Smooth muscle cell (in vitro differentiated cells): ENCODE data around the gene COL4A1. TPM values are rescaled to one million over a fixed set of nuclear protein-coding genes. Genes with fewer than 3 reads are reported as not detected.

Experiments used
- DNase-seq: peaks from one replicate; lab custom pipeline; 2025; ENCODE audit not compliant: unreplicated experiment; lab: John Stamatoyannopoulos, UW
- H2AFZ ChIP-seq: fragments of 200-600 bp; sonication (generic); 2 replicates; pipeline ENCODE4 v1.6.0; 2016; ENCODE audit warnings: antibody characterized with exemption, low read depth, mild to moderate bottlenecking
- H3F3A ChIP-seq: fragments of 200-600 bp; sonication (generic); 2 replicates; pipeline ENCODE4 v1.6.0; 2017; ENCODE audit warnings: antibody characterized with exemption, low read depth
- H3K27ac ChIP-seq: fragments of 200-600 bp; sonication (generic); 2 replicates; pipeline ENCODE4 v1.5.1; 2016; ENCODE audit warnings: low read depth, mild to moderate bottlenecking
- H3K27me3 ChIP-seq: fragments of 200-600 bp; sonication (generic); 2 replicates; pipeline ENCODE4 v1.6.1; 2016; ENCODE audit warnings: low read depth, mild to moderate bottlenecking
- H3K36me3 ChIP-seq: fragments of 200-600 bp; sonication (generic); 2 replicates; pipeline ENCODE4 v1.5.1; 2016; ENCODE audit warnings: low read depth
- H3K4me1 ChIP-seq: fragments of 200-600 bp; sonication (generic); 2 replicates; pipeline ENCODE4 v1.5.1; 2016; ENCODE audit warnings: low read depth
- H3K4me2 ChIP-seq: fragments of 200-600 bp; sonication (generic); 2 replicates; pipeline ENCODE4 v1.6.0; 2016; ENCODE audit warnings: mild to moderate bottlenecking
- H3K4me3 ChIP-seq: fragments of 200-600 bp; sonication (generic); 2 replicates; pipeline ENCODE4 v1.5.1; 2016; ENCODE audit warnings: mild to moderate bottlenecking
- H3K79me2 ChIP-seq: fragments of 200-600 bp; sonication (generic); 2 replicates; pipeline ENCODE4 v1.6.0; 2016; ENCODE audit warnings: low read depth, mild to moderate bottlenecking
- H3K9ac ChIP-seq: fragments of 200-600 bp; sonication (generic); 2 replicates; pipeline ENCODE4 v1.6.0; 2016; ENCODE audit warnings: low read depth
- H3K9me3 ChIP-seq: fragments of 200-600 bp; sonication (generic); replicated peaks from 2 replicates; pipeline ENCODE4 v1.5.1; 2016; ENCODE audit warnings: low read depth
- H4K20me1 ChIP-seq: fragments of 200-600 bp; sonication (generic); 2 replicates; pipeline ENCODE4 v1.6.0; 2016; ENCODE audit warnings: low read depth
- CTCF ChIP-seq: fragments of 200-600 bp; sonication (generic); IDR thresholded peaks from 2 replicates; pipeline ENCODE4 v1.5.1; 2017; ENCODE audit warnings: borderline replicate concordance, mild to moderate bottlenecking, antibody characterized with exemption; ENCODE audit not compliant: insufficient read depth, poor library complexity, severe bottlenecking
- WGBS: methylation state at CpG from one replicate; pipeline ENCODE4 v1.1.7; 2016; ENCODE audit warnings: low lambda C conversion rate; 5-methylcytosine and 5-hydroxymethylcytosine counted together
- polyA plus RNA-seq: library from polyadenylated mRNA; unstranded; fragments of >200 nt; fragmentation: Nextera tagmentation; extraction: Ambion mirVana; gene quantifications from 2 replicates; pipeline ENCODE4 v1.2.1, GENCODE V29; 2016
- total RNA-seq: library from RNA; depleted of rRNA; stranded (reverse); fragments of >200 nt; gene quantifications from 2 replicates; pipeline ENCODE4 v1.2.3, GENCODE V29; 2014

Gene COL4A1
- total and polyA plus RNA-seq, 2 experiments from 2014 or later = 2,409 to 4,372 TPM

DNA sequence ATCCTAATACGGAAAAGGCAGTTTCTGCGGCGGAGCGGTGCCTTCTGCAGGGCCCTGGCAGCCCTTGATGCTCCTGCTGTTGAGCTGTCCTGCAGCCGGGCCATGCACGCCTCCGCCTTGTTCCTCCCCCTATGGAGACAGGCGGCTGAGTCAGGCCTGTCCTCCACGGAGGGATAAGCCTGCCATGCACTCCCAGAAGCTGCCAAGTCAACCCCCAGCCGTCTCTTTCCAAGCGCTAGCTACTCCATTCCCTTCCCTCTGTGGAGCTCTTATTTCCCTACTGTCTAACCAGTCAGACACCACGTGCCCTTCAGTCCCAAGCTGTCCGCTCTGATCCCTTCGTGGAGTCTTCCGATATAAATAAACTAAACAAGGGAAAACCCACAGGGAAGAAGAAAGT is 197.0 kb downstream of the COL4A1 start:
- Histone ChIP-seq H2AFZ (no peak overlapping the region), H3F3A (peaks cover 9% of the 10 kb centered on the region), H3K9ac (no peak overlapping the region), H3K4me1 (peaks cover 6% of the 10 kb centered on the region), H3K36me3 (no peaks in the 10 kb centered on the region), H3K27ac (peak overlapping the region; percentile 61), H3K9me3 (no peaks in the 10 kb centered on the region), H3K79me2 (no peaks in the 10 kb centered on the region), H3K4me3 (no peak overlapping the region), H3K27me3 (no peaks in the 10 kb centered on the region), H4K20me1 (no peaks in the 10 kb centered on the region), H3K4me2 (peak overlapping the region; percentile 64)
- 16% methylated on average over 15 of the region's 15 CpGs for WGBS
- no peak for TF ChIP-seq CTCF
- peak; percentile 53 for DNase-seq

- peaks cover 6% of the 10 kb centered on the region for H3K4me1 ChIP-seq
- no peak for TF ChIP-seq CTCF
- no peak for DNase-seq
- H3K27me3 ChIP-seq = no peaks in the 10 kb centered on the region
- no peak overlapping the region for H3K4me3 ChIP-seq
- no peak overlapping the region for H2AFZ ChIP-seq
- H3K9me3 ChIP-seq = no peaks in the 10 kb centered on the region
- H3K4me2 ChIP-seq = peak overlapping the region; percentile 64
- H3K27ac ChIP-seq = peak overlapping the region; percentile 7
- H3K36me3 ChIP-seq = no peaks in the 10 kb centered on the region
- WGBS = 54% methylated on average over 10 of the region's 10 CpGs
- no peaks in the 10 kb centered on the region for H3K79me2 ChIP-seq
- H3F3A ChIP-seq = peaks cover 9% of the 10 kb centered on the region
- no peaks in the 10 kb centered on the region for H4K20me1 ChIP-seq
- no peak overlapping the region for H3K9ac ChIP-seq
Measured at GRCh38 chr13:110109140-110109783, 197.7 kb downstream of the COL4A1 start.

GRCh38 chr13:110108348-110109139 is 198.4 kb downstream of the COL4A1 start:
- Histone ChIP-seq H3K36me3 (no peaks in the 10 kb centered on the region), H3K9ac (no peak overlapping the region), H3K4me1 (peaks cover 6% of the 10 kb centered on the region), H3K79me2 (no peaks in the 10 kb centered on the region), H3K4me3 (no peak overlapping the region), H3K27me3 (no peaks in the 10 kb centered on the region), H3F3A (peaks cover 8% of the 10 kb centered on the region), H3K9me3 (no peaks in the 10 kb centered on the region), H3K27ac (no peak overlapping the region), H3K4me2 (no peak overlapping the region), H2AFZ (no peak overlapping the region), H4K20me1 (no peaks in the 10 kb centered on the region)
- peak; percentile 74 for TF ChIP-seq CTCF
- DNase-seq = peak; percentile 32
- WGBS = 74% methylated on average over 6 of the region's 6 CpGs
